HepG2 (cell line): ENCODE results near the gene TMEM143. TPM values are rescaled to one million over a fixed set of nuclear protein-coding genes. Genes with fewer than 3 reads are reported as not detected.

Experiments used
- CHCHD3 ChIP-seq: sonication (generic); formaldehyde crosslinking; IDR thresholded peaks from 2 replicates; pipeline ENCODE4 v1.8.0; 2022; ENCODE audit warnings: mild to moderate bottlenecking, missing genetic modification reagents, moderate library complexity
- CTCF ChIP-seq: sonication (generic); formaldehyde crosslinking; IDR thresholded peaks from 2 replicates; pipeline ENCODE4 v1.5.0; 2020; ENCODE audit warnings: mild to moderate bottlenecking, missing genetic modification reagents, moderate library complexity
- HNRNPL ChIP-seq: fragments of 200-400 bp; formaldehyde crosslinking; IDR thresholded peaks from 2 replicates; pipeline ENCODE4 v1.6.1; 2017; ENCODE audit warnings: mild to moderate bottlenecking, low read depth, low read length
- KDM2A ChIP-seq: sonication (generic); formaldehyde crosslinking; IDR thresholded peaks from 2 replicates; pipeline ENCODE4 v1.4.0; 2020; ENCODE audit warnings: low read depth, missing genetic modification reagents, borderline replicate concordance
- MED1 ChIP-seq: sonication (generic); formaldehyde crosslinking; IDR thresholded peaks from 2 replicates; pipeline ENCODE4 v1.4.0; 2020; ENCODE audit warnings: missing genetic modification reagents
- NFKB2 ChIP-seq: sonication (generic); formaldehyde crosslinking; IDR thresholded peaks from 2 replicates; pipeline ENCODE4 v1.4.0; 2020; ENCODE audit warnings: missing genetic modification reagents, borderline replicate concordance
- RARG ChIP-seq: sonication (generic); formaldehyde crosslinking; IDR thresholded peaks from 2 replicates; pipeline ENCODE4 v1.4.0; 2020; ENCODE audit warnings: low read depth, mild to moderate bottlenecking, missing genetic modification reagents
- SP4 ChIP-seq: sonication (generic); formaldehyde crosslinking; IDR thresholded peaks from 2 replicates; pipeline ENCODE4 v1.8.1; 2023; ENCODE audit warnings: mild to moderate bottlenecking, missing genetic modification reagents
- SRF ChIP-seq: IDR thresholded peaks from 2 replicates; pipeline ENCODE4 v1.6.1; 2011; ENCODE audit warnings: mild to moderate bottlenecking, low read depth, low read length, moderate library complexity
- STAG1 ChIP-seq: sonication (generic); formaldehyde crosslinking; IDR thresholded peaks from 2 replicates; pipeline ENCODE4 v1.4.0; 2020; ENCODE audit warnings: missing genetic modification reagents
- TEAD3 ChIP-seq: optimal IDR thresholded peaks from 2 replicates; pipeline ENCODE3; 2016; ENCODE audit warnings: borderline replicate concordance
- TERF1 ChIP-seq: sonication (generic); formaldehyde crosslinking; IDR thresholded peaks from 2 replicates; pipeline ENCODE4 v1.8.0; 2022; ENCODE audit warnings: mild to moderate bottlenecking, missing genetic modification reagents, moderate library complexity
- ZBTB26 ChIP-seq: IDR thresholded peaks from 2 replicates; pipeline ENCODE4 v1.6.1; 2016; ENCODE audit warnings: missing compliant biosample characterization, missing genetic modification reagents, borderline replicate concordance
- ZFP37 ChIP-seq: sonication (generic); formaldehyde crosslinking; IDR thresholded peaks from 2 replicates; pipeline ENCODE4 v1.4.0; 2020; ENCODE audit warnings: missing genetic modification reagents, borderline replicate concordance
- ZFY ChIP-seq: sonication (generic); formaldehyde crosslinking; IDR thresholded peaks from 2 replicates; pipeline ENCODE4 v1.4.0; 2020; ENCODE audit warnings: missing genetic modification reagents
- ZNF687 ChIP-seq: sonication (generic); formaldehyde crosslinking; IDR thresholded peaks from 2 replicates; pipeline ENCODE4 v1.5.1; 2020; ENCODE audit warnings: mild to moderate bottlenecking, missing genetic modification reagents, moderate library complexity
- ZNF724P ChIP-seq: sonication (generic); formaldehyde crosslinking; IDR thresholded peaks from 2 replicates; pipeline ENCODE4 v1.8.0; 2022; ENCODE audit warnings: missing genetic modification reagents, borderline replicate concordance
- ZNF800 ChIP-seq: sonication (generic); formaldehyde crosslinking; IDR thresholded peaks from 2 replicates; pipeline ENCODE4 v1.4.0; 2020; ENCODE audit warnings: missing genetic modification reagents
- polyA plus RNA-seq, 8 experiments: library from polyadenylated mRNA; depleted of rRNA in 3 of 8; stranded (reverse) in 7 of 8; unstranded in 1 of 8; fragments of >200 nt; fragmentation: Illumina TruSeq in 4 of 8; extraction: Trizol in 4 of 8; gene quantifications; 2 replicates each; pipeline versions ENCODE4 v1.2.1 to v1.2.3, GENCODE V29; 2011 to 2016; ENCODE audit warnings: low read depth in 4 of 8, missing spikeins in 1 of 8, mixed read lengths in 1 of 8; ENCODE audit not compliant: insufficient read depth in 1 of 8
- total RNA-seq, 5 experiments: library from RNA; depleted of rRNA; stranded (reverse); fragments of >200 nt; fragmentation: Illumina TruSeq; extraction: Trizol; gene quantifications; 2 replicates each; pipeline ENCODE4 v1.2.3, GENCODE V29; 2016; ENCODE audit warnings: low read depth in 1 of 5

TMEM143 gene
- total and polyA plus RNA-seq, 2 of the 13 experiments (the other 11 are each of a cell fraction or from before 2014, with no cell fraction given): 7.7 to 11.3 TPM

- peak; percentile 24; the same call in 1 of the 2 replicates for TF ChIP-seq KDM2A
- no peak for TF ChIP-seq ZBTB26 (CRISPR knock-in tag)
- no peak for TF ChIP-seq TERF1 (CRISPR knock-in tag)
- peak; percentile 71 for TF ChIP-seq ZNF800 (CRISPR knock-in tag)
- peak; percentile 54 for TF ChIP-seq STAG1 (CRISPR knock-in tag)
- peak; percentile 53; the same call in 1 of the 2 replicates for TF ChIP-seq HNRNPL
- no peak for TF ChIP-seq RARG (CRISPR knock-in tag)
- TF ChIP-seq ZNF724P (CRISPR knock-in tag): no peak
- peak; percentile 62 for TF ChIP-seq ZNF687 (CRISPR knock-in tag)
- TF ChIP-seq TEAD3 (CRISPR knock-in tag): no peak
- 0 out of 2 replicates have a peak, but pooled peaks have one; percentile 12 for TF ChIP-seq SRF
- TF ChIP-seq MED1 (CRISPR knock-in tag): peak; percentile 17; the same call in 1 of the 2 replicates
- no peak for TF ChIP-seq CHCHD3 (CRISPR knock-in tag)
- TF ChIP-seq SP4: 0 out of 2 replicates have a peak, but pooled peaks have one; percentile 5
- 0 out of 2 replicates have a peak, but pooled peaks have one; percentile 18 for TF ChIP-seq NFKB2 (CRISPR knock-in tag)
- no peak for TF ChIP-seq ZFP37
- peak; percentile 73 for TF ChIP-seq ZFY
- TF ChIP-seq CTCF (CRISPR knock-in tag): peak; percentile 87
Observed at GRCh38 chr19:48308631-48309586, 54.8 kb downstream of the TMEM143 start (continued).
